ENCODE data around the gene NEU3.
"Not testable (repeated sequence)": the region's sequence is repeated elsewhere in the genome, so short reads cannot be mapped to it uniquely, and the experiment has no call there.

Gene NEU3

GRCh38 chr11:74984730-74985129 is 4.0 kb upstream of the NEU3 start:
- no peak for DNase-seq

GRCh38 chr11:74989260-74989638 is 516 bp downstream of the NEU3 start:
- no peak for DNase-seq

GRCh38 chr11:74990150-74990549 is 1.4 kb downstream of the NEU3 start:
- not testable (repeated sequence) for DNase-seq

- DNase-seq, result no peak
These were observed 2.2 kb downstream of the NEU3 start for GRCh38 chr11:74990941-74991340.

GRCh38 chr11:74992852-74993251 is 4.1 kb downstream of the NEU3 start:
- no peak for DNase-seq

- no peak for DNase-seq
These were observed 12.2 kb downstream of the NEU3 start for GRCh38 chr11:75000975-75001354.

- DNase-seq, result no peak
These were observed 13.0 kb downstream of the NEU3 start for GRCh38 chr11:75001686-75002085.

- no peak for DNase-seq
These were observed 13.8 kb downstream of the NEU3 start for GRCh38 chr11:75002516-75002915.

- DNase-seq, result no peak
These were observed 15.5 kb downstream of the NEU3 start for GRCh38 chr11:75004215-75004614.

GRCh38 chr11:75011357-75011756 is 22.6 kb downstream of the NEU3 start:
- no peak for DNase-seq

GRCh38 chr11:75011872-75012271 is 23.1 kb downstream of the NEU3 start:
- no peak for DNase-seq

- DNase-seq, result peak; percentile 29
These were observed 24.3 kb downstream of the NEU3 start for GRCh38 chr11:75013051-75013450.

GRCh38 chr11:75014129-75014528 is 25.4 kb downstream of the NEU3 start:
- DNase-seq, result peak; percentile 77

- not testable (repeated sequence) for DNase-seq
These were observed 30.5 kb downstream of the NEU3 start for GRCh38 chr11:75019200-75019599.

- not testable (repeated sequence) for DNase-seq
These were observed 31.6 kb downstream of the NEU3 start for GRCh38 chr11:75020328-75020727.

GRCh38 chr11:75022296-75022695 is 33.6 kb downstream of the NEU3 start:
- DNase-seq, result no peak

GRCh38 chr11:75022759-75023396 is 34.1 kb downstream of the NEU3 start:
- DNase-seq, result peak; percentile 76

GRCh38 chr11:75023446-75024067 is 34.8 kb downstream of the NEU3 start:
- DNase-seq, result no peak

- DNase-seq, result no peak
These were observed 35.3 kb downstream of the NEU3 start for GRCh38 chr11:75024068-75024449.

GRCh38 chr11:75024764-75025211 is 36.1 kb downstream of the NEU3 start:
- no peak for DNase-seq

GRCh38 chr11:75025561-75025960 is 36.8 kb downstream of the NEU3 start:
- no peak for DNase-seq

GRCh38 chr11:75028321-75028720 is 39.6 kb downstream of the NEU3 start:
- no peak for DNase-seq

- DNase-seq, result no peak
These were observed 40.0 kb downstream of the NEU3 start for GRCh38 chr11:75028724-75029123.

GRCh38 chr11:75029836-75030631 is 41.3 kb downstream of the NEU3 start:
- DNase-seq, result no peak

Data from fibroblast of skin of back (primary cell).